WTC11 (cell line): ENCODE measurements around the gene RPA3. TPM values are rescaled to one million over a fixed set of nuclear protein-coding genes. Genes with fewer than 3 reads are reported as not detected.

Experiments
- ATAC-seq: fragments of 200-7000 bp; cut with Tn5 transposase; 2 replicates; pipeline ENCODE4 v1.10.0; 2021; ENCODE audit warnings: mild to moderate bottlenecking, moderate library complexity
- CTCF ChIA-PET: fragments of 300-600 bp; sonication (Branson Sonifier 250); formaldehyde crosslinking; loops from one replicate; lab custom pipeline; 2021; ENCODE audit warnings: antibody characterized with exemption; lab: Charles Lee
- POLR2A ChIA-PET: fragments of 350-600 bp; sonication (Branson Sonifier 250); formaldehyde crosslinking; loops from one replicate; lab custom pipeline; 2021; ENCODE audit warnings: antibody characterized with exemption; lab: Charles Lee
- DNase-seq: peaks from one replicate; pipeline ENCODE4 v3.0.0; 2021; ENCODE audit warnings: low spot score
- H3K27ac Mint-ChIP-seq: 2 replicates; pipeline ENCODE4 v1.8.0; 2021; ENCODE audit warnings: mixed read lengths
- H3K27me3 Mint-ChIP-seq: 2 replicates; pipeline ENCODE4 v1.8.0; 2021; ENCODE audit warnings: low read depth, mild to moderate bottlenecking, moderate library complexity, mixed read lengths
- H3K36me3 Mint-ChIP-seq: 2 replicates; pipeline ENCODE4 v1.8.0; 2021; ENCODE audit warnings: mixed read lengths
- H3K4me1 Mint-ChIP-seq: 2 replicates; pipeline ENCODE4 v1.8.0; 2022; ENCODE audit warnings: mixed read lengths
- H3K4me3 Mint-ChIP-seq: 2 replicates; pipeline ENCODE4 v1.8.0; 2021; ENCODE audit warnings: mild to moderate bottlenecking, moderate library complexity, mixed read lengths
- H3K9me3 Mint-ChIP-seq: 2 replicates; pipeline ENCODE4 v1.8.0; 2021; ENCODE audit warnings: mixed read lengths
- ARID4B ChIP-seq: sonication (generic); formaldehyde crosslinking; IDR thresholded peaks from 2 replicates; pipeline ENCODE4 v1.8.0; 2023; ENCODE audit warnings: missing genetic modification reagents, mild to moderate bottlenecking, borderline replicate concordance
- ATF1 ChIP-seq: sonication (generic); formaldehyde crosslinking; IDR thresholded peaks from 2 replicates; pipeline ENCODE4 v1.8.1; 2023; ENCODE audit warnings: mild to moderate bottlenecking, moderate library complexity, missing genetic modification reagents
- CREB1 ChIP-seq: sonication (generic); formaldehyde crosslinking; IDR thresholded peaks from 2 replicates; pipeline ENCODE4 v1.8.0; 2023; ENCODE audit warnings: mild to moderate bottlenecking, missing genetic modification reagents
- ESRRA ChIP-seq: sonication (generic); formaldehyde crosslinking; IDR thresholded peaks from 2 replicates; pipeline ENCODE4 v1.8.1; 2022; ENCODE audit warnings: mild to moderate bottlenecking, missing genetic modification reagents, borderline replicate concordance
- FOXJ3 ChIP-seq: sonication (generic); formaldehyde crosslinking; IDR thresholded peaks from 2 replicates; pipeline ENCODE4 v1.9.0; 2021; ENCODE audit warnings: missing genetic modification reagents, mild to moderate bottlenecking, borderline replicate concordance
- MAX ChIP-seq: sonication (generic); formaldehyde crosslinking; IDR thresholded peaks from 2 replicates; pipeline ENCODE4 v1.8.0; 2022; ENCODE audit warnings: mild to moderate bottlenecking, missing genetic modification reagents
- MLX ChIP-seq: sonication (generic); formaldehyde crosslinking; IDR thresholded peaks from 2 replicates; pipeline ENCODE4 v1.8.1; 2023; ENCODE audit warnings: mild to moderate bottlenecking, missing genetic modification reagents, moderate library complexity
- NFATC4 ChIP-seq: fragments of 250-450 bp; sonication (Bioruptor Pico); IDR thresholded peaks from 2 replicates; pipeline ENCODE4 v1.9.0; 2021; ENCODE audit warnings: mild to moderate bottlenecking
- NR1H2 ChIP-seq: sonication (generic); formaldehyde crosslinking; IDR thresholded peaks from 2 replicates; pipeline ENCODE4 v1.9.0; 2021; ENCODE audit warnings: mild to moderate bottlenecking, moderate library complexity, missing genetic modification reagents
- NR3C1 ChIP-seq: sonication (generic); formaldehyde crosslinking; conservative IDR thresholded peaks from 2 replicates; pipeline ENCODE4 v1.8.1; 2023; ENCODE audit warnings: low read depth, mild to moderate bottlenecking, missing genetic modification reagents
- PRDM15 ChIP-seq: sonication (generic); formaldehyde crosslinking; IDR thresholded peaks from 2 replicates; pipeline ENCODE4 v1.8.0; 2022; ENCODE audit warnings: missing genetic modification reagents
- SMAD4 ChIP-seq: sonication (generic); formaldehyde crosslinking; IDR thresholded peaks from 2 replicates; pipeline ENCODE4 v1.8.0; 2022; ENCODE audit warnings: mild to moderate bottlenecking, missing genetic modification reagents
- SP1 ChIP-seq: sonication (generic); formaldehyde crosslinking; conservative IDR thresholded peaks from 2 replicates; pipeline ENCODE4 v1.8.1; 2022; ENCODE audit warnings: missing genetic modification reagents
- TCF7 ChIP-seq: sonication (generic); formaldehyde crosslinking; IDR thresholded peaks from 2 replicates; pipeline ENCODE4 v1.8.0; 2022; ENCODE audit warnings: mild to moderate bottlenecking, low read depth, missing genetic modification reagents, moderate library complexity
- TEAD1 ChIP-seq: sonication (generic); formaldehyde crosslinking; IDR thresholded peaks from 2 replicates; pipeline ENCODE4 v1.8.0; 2022; ENCODE audit warnings: mild to moderate bottlenecking, missing genetic modification reagents
- TEAD4 ChIP-seq: sonication (generic); formaldehyde crosslinking; IDR thresholded peaks from 2 replicates; pipeline ENCODE4 v1.8.0; 2022; ENCODE audit warnings: mild to moderate bottlenecking, missing genetic modification reagents
- USF1 ChIP-seq: sonication (generic); formaldehyde crosslinking; IDR thresholded peaks from 2 replicates; pipeline ENCODE4 v1.8.0; 2022; ENCODE audit warnings: mild to moderate bottlenecking, missing genetic modification reagents
- ZBTB21 ChIP-seq: sonication (generic); formaldehyde crosslinking; IDR thresholded peaks from 2 replicates; pipeline ENCODE4 v1.8.1; 2023; ENCODE audit warnings: mild to moderate bottlenecking, missing genetic modification reagents, borderline replicate concordance
- ZNF138 ChIP-seq: sonication (generic); formaldehyde crosslinking; conservative IDR thresholded peaks from 2 replicates; pipeline ENCODE4 v1.8.1; 2022; ENCODE audit warnings: mild to moderate bottlenecking, moderate library complexity, missing genetic modification reagents
- ZNF232 ChIP-seq: sonication (generic); formaldehyde crosslinking; IDR thresholded peaks from 2 replicates; pipeline ENCODE4 v1.8.0; 2022; ENCODE audit warnings: mild to moderate bottlenecking, missing genetic modification reagents
- ZNF263 ChIP-seq: sonication (generic); formaldehyde crosslinking; IDR thresholded peaks from 2 replicates; pipeline ENCODE4 v1.8.1; 2022; ENCODE audit warnings: low read depth, mild to moderate bottlenecking, moderate library complexity, missing genetic modification reagents
- ZNF416 ChIP-seq: fragments of 250-450 bp; sonication (Bioruptor Pico); IDR thresholded peaks from 2 replicates; pipeline ENCODE4 v1.9.0; 2021; ENCODE audit warnings: mild to moderate bottlenecking, inconsistent platforms
- ZNF512 ChIP-seq: sonication (generic); formaldehyde crosslinking; IDR thresholded peaks from 2 replicates; pipeline ENCODE4 v1.8.1; 2022; ENCODE audit warnings: missing genetic modification reagents, borderline replicate concordance
- ZNF671 ChIP-seq: fragments of 250-450 bp; sonication (Bioruptor Pico); IDR thresholded peaks from 2 replicates; pipeline ENCODE4 v1.8.0; 2021; ENCODE audit warnings: mild to moderate bottlenecking
- total RNA-seq: library from RNA; stranded (reverse); gene quantifications from 3 replicates; pipeline ENCODE4 v1.2.3, GENCODE V29; 2021

The RPA3 gene
- total RNA-seq, 1 experiment from 2014 or later, result 97.8 TPM

- Mint-ChIP-seq H3K27ac (no peak overlapping the region), H3K4me3 (no peak overlapping the region), H3K27me3 (no peaks in the 10 kb centered on the region), H3K4me1 (peaks cover 27% of the 10 kb centered on the region), H3K9me3 (no peaks in the 10 kb centered on the region; the same call in 1 of the 2 replicates), H3K36me3 (no peaks in the 10 kb centered on the region)
- TF ChIP-seq ZNF263, result no peak
- TF ChIP-seq NFATC4 (CRISPR knock-in tag), result no peak
- TF ChIP-seq SMAD4 (CRISPR knock-in tag), result no peak
- TF ChIP-seq ATF1, result no peak
- no peak for TF ChIP-seq ESRRA (CRISPR knock-in tag)
- TF ChIP-seq TEAD4 (CRISPR knock-in tag), result no peak
- no peak for TF ChIP-seq MAX (CRISPR knock-in tag)
- no peak for TF ChIP-seq MLX
- TF ChIP-seq ZNF416 (CRISPR knock-in tag), result no peak
- no peak for TF ChIP-seq PRDM15 (CRISPR knock-in tag)
- no peak for TF ChIP-seq ZNF671 (CRISPR knock-in tag)
- TF ChIP-seq NR1H2, result no peak
- no peak for TF ChIP-seq ZNF232 (CRISPR knock-in tag)
- no peak for TF ChIP-seq TCF7
- TF ChIP-seq ARID4B, result no peak
- ATAC-seq, result no peak
- no peak for DNase-seq
- POLR2A ChIA-PET, result no interaction called here
- CTCF ChIA-PET, result interaction anchor here (0.8 to 0.9 kb wide), 2 partner anchors 75 to 625 kb away, joined by 3 read pairs; no protein-coding TSS in a partner anchor
These were observed 51.2 kb downstream of the RPA3 start for GRCh38 chr7:7667187-7667586.

- no peak overlapping the region for H3K27ac Mint-ChIP-seq
- H3K4me1 Mint-ChIP-seq, result peaks cover 28% of the 10 kb centered on the region
- DNase-seq (no peak), ATAC-seq (no peak)
- no peak overlapping the region for H3K4me3 Mint-ChIP-seq
- no peaks in the 10 kb centered on the region for H3K27me3 Mint-ChIP-seq
- no peaks in the 10 kb centered on the region for H3K36me3 Mint-ChIP-seq
- CTCF ChIA-PET, result no interaction called here
- TF ChIP-seq SP1 (no peak), MAX (CRISPR knock-in tag) (no peak), ZBTB21 (CRISPR knock-in tag) (no peak), FOXJ3 (CRISPR knock-in tag) (no peak), USF1 (CRISPR knock-in tag) (no peak), ZNF138 (CRISPR knock-in tag) (no peak), ATF1 (no peak), CREB1 (CRISPR knock-in tag) (no peak), TCF7 (no peak), NR3C1 (CRISPR knock-in tag) (no peak), TEAD1 (CRISPR knock-in tag) (no peak), ZNF416 (CRISPR knock-in tag) (no peak), ZNF512 (CRISPR knock-in tag) (no peak)
- TF ChIP-seq, all 79 proteins: peak for 0
- POLR2A ChIA-PET, result no interaction called here
- H3K9me3 Mint-ChIP-seq, result peaks cover 1% of the 10 kb centered on the region
These were observed 53.4 kb downstream of the RPA3 start for GRCh38 chr7:7665031-7665430.
